HepG2 (cell line): ENCODE results near the gene MPC1. TPM values are rescaled to one million over a fixed set of nuclear protein-coding genes. Genes with fewer than 3 reads are reported as not detected.

Source experiments
- CBX2 ChIP-seq, 2 experiments: fragments of 200-600 bp in 1 of 2; sonication (generic); formaldehyde crosslinking in 1 of 2; IDR thresholded peaks; 2 replicates each; pipeline versions ENCODE4 v1.7.0 to v1.8.1; 2018 to 2022; ENCODE audit warnings: low read depth in 2 of 2, low read length in 1 of 2, mild to moderate bottlenecking in 1 of 2, missing genetic modification reagents in 1 of 2
- DNMT3B ChIP-seq: conservative IDR thresholded peaks from 2 replicates; pipeline ENCODE4 v1.6.1; 2016; ENCODE audit warnings: missing biosample characterization, control low read depth
- ETV6 ChIP-seq: sonication (generic); formaldehyde crosslinking; conservative IDR thresholded peaks from 2 replicates; pipeline ENCODE4 v1.4.0; 2020; ENCODE audit warnings: missing genetic modification reagents
- GATA4 ChIP-seq: sonication (generic); IDR thresholded peaks from 2 replicates; pipeline ENCODE4 v1.6.1; 2016; ENCODE audit warnings: antibody characterized with exemption, low read depth, borderline replicate concordance
- HNF4G ChIP-seq, 2 experiments: sonication (generic) in 1 of 2; formaldehyde crosslinking in 1 of 2; IDR thresholded peaks; 2 replicates each; pipeline versions ENCODE4 v1.4.0 to v1.6.1; 2011 to 2020; ENCODE audit warnings: borderline replicate concordance in 2 of 2, low read depth in 2 of 2, mild to moderate bottlenecking in 2 of 2, low read length in 1 of 2, missing genetic modification reagents in 1 of 2, moderate library complexity in 1 of 2
- HNRNPUL1 ChIP-seq: fragments of 200-400 bp; formaldehyde crosslinking; IDR thresholded peaks from 2 replicates; pipeline ENCODE4 v1.6.1; 2017; ENCODE audit warnings: low read depth, mild to moderate bottlenecking, low read length, moderate library complexity
- NCOA2 ChIP-seq: sonication (generic); formaldehyde crosslinking; IDR thresholded peaks from 2 replicates; pipeline ENCODE4 v1.8.0; 2022; ENCODE audit warnings: inconsistent platforms
- SCMH1 ChIP-seq: sonication (generic); formaldehyde crosslinking; IDR thresholded peaks from 2 replicates; pipeline ENCODE4 v1.9.0; 2021; ENCODE audit warnings: missing genetic modification reagents, mild to moderate bottlenecking, borderline replicate concordance
- TBX2 ChIP-seq: sonication (generic); formaldehyde crosslinking; IDR thresholded peaks from 2 replicates; pipeline ENCODE4 v1.5.0; 2020; ENCODE audit warnings: missing genetic modification reagents, mild to moderate bottlenecking, borderline replicate concordance
- TMF1 ChIP-seq: sonication (generic); formaldehyde crosslinking; IDR thresholded peaks from 2 replicates; pipeline ENCODE4 v1.8.1; 2022; ENCODE audit warnings: low read depth, missing genetic modification reagents
- ZBTB1 ChIP-seq: sonication (generic); formaldehyde crosslinking; IDR thresholded peaks from 2 replicates; pipeline ENCODE4 v1.4.0; 2020; ENCODE audit warnings: missing genetic modification reagents, borderline replicate concordance
- ZBTB38 ChIP-seq: sonication (generic); formaldehyde crosslinking; IDR thresholded peaks from 2 replicates; pipeline ENCODE4 v1.5.1; 2020; ENCODE audit warnings: mild to moderate bottlenecking, missing genetic modification reagents
- ZFP36 ChIP-seq: fragments of 150-350 bp; IDR thresholded peaks from 2 replicates; pipeline ENCODE4 v1.6.1; 2018; ENCODE audit warnings: borderline replicate concordance, low read length, low read depth; ENCODE audit not compliant: partially characterized antibody
- polyA plus RNA-seq, 8 experiments: library from polyadenylated mRNA; depleted of rRNA in 3 of 8; stranded (reverse) in 7 of 8; unstranded in 1 of 8; fragments of >200 nt; fragmentation: Illumina TruSeq in 4 of 8; extraction: Trizol in 4 of 8; gene quantifications; 2 replicates each; pipeline versions ENCODE4 v1.2.1 to v1.2.3, GENCODE V29; 2011 to 2016; ENCODE audit warnings: low read depth in 4 of 8, missing spikeins in 1 of 8, mixed read lengths in 1 of 8; ENCODE audit not compliant: insufficient read depth in 1 of 8
- total RNA-seq, 5 experiments: library from RNA; depleted of rRNA; stranded (reverse); fragments of >200 nt; fragmentation: Illumina TruSeq; extraction: Trizol; gene quantifications; 2 replicates each; pipeline ENCODE4 v1.2.3, GENCODE V29; 2016; ENCODE audit warnings: low read depth in 1 of 5
- TF ChIP-seq, protein P1 (sequence below): sonication (generic); formaldehyde crosslinking; IDR thresholded peaks from 2 replicates; pipeline ENCODE4 v1.5.0; 2020; ENCODE audit warnings: mild to moderate bottlenecking, missing genetic modification reagents, borderline replicate concordance
- TF ChIP-seq, protein P2 (sequence below): sonication (generic); formaldehyde crosslinking; IDR thresholded peaks from 2 replicates; pipeline ENCODE4 v1.4.0; 2020; ENCODE audit warnings: mild to moderate bottlenecking, missing genetic modification reagents
- TF ChIP-seq, protein P3 (sequence below): sonication (generic); formaldehyde crosslinking; IDR thresholded peaks from 2 replicates; pipeline ENCODE4 v1.9.0; 2021; ENCODE audit warnings: missing genetic modification reagents, borderline replicate concordance

MPC1 gene
- total and polyA plus RNA-seq, 2 of the 13 experiments (the other 11 are each of a cell fraction or from before 2014, with no cell fraction given), result 189 to 214 TPM

DNA sequence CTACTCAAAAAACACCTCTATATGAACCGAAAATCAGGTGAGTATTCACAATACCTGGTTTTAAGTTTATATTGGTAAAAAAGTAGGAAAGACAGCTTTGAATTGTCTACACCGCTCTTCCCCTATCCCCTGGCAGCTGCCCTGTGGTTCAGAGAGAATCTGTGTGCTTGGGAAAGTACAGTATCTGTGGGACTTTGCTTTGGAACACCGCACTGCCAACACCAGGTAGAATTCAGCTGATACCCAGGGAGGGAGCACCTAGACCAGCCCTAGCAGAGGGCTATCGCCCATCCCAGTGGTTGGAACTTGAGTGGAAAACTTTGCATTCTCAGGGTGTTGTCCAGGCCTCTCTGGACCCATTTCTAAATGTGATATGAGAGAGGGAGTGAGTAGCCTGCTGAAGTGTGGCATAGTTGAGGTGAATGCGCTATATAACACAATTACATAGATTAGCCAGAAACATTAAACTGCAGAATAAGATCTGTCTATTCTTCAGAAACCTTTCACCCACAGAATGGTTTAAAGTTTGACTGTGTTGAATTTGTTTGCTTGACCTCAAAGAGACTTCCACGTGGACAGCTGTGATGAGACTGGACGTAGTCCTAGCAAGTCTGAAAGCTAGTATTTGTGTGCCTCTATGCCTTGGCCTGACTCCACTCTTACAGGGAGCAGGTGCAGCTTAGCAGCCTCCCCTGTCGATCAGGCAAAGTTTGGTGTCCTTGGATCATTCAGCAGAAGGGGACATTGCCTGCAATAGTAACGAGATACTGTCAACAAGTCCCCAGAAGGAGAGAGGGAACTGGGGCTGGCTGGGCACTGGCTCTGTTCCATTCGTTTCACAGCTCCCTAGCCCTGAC lies 11.5 kb upstream of the MPC1 start (continued):
- no peak for TF ChIP-seq GATA4
- TF ChIP-seq NCOA2 (CRISPR knock-in tag), result peak; percentile 74
- TF ChIP-seq ZFP36, result no peak
- TF ChIP-seq, protein P1, sequence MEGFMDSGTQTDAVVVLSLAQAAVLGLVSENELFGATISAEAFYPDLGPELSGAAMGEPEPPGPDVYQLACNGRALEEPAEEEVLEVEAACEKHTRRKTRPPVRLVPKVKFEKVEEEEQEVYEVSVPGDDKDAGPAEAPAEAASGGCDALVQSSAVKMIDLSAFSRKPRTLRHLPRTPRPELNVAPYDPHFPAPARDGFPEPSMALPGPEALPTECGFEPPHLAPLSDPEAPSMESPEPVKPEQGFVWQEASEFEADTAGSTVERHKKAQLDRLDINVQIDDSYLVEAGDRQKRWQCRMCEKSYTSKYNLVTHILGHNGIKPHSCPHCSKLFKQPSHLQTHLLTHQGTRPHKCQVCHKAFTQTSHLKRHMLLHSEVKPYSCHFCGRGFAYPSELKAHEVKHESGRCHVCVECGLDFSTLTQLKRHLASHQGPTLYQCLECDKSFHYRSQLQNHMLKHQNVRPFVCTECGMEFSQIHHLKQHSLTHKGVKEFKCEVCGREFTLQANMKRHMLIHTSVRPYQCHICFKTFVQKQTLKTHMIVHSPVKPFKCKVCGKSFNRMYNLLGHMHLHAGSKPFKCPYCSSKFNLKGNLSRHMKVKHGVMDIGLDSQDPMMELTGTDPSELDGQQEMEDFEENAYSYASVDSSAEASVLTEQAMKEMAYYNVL (CRISPR knock-in tag), result peak; percentile 61; the same call in 1 of the 2 replicates
- no peak for TF ChIP-seq TMF1 (CRISPR knock-in tag)
- no peak for TF ChIP-seq ETV6 (CRISPR knock-in tag)
- TF ChIP-seq TBX2 (CRISPR knock-in tag), result peak; percentile 77; the same call in 1 of the 2 replicates
- TF ChIP-seq DNMT3B, result no peak
- TF ChIP-seq ZBTB1 (CRISPR knock-in tag), result no peak
- peak; percentile 90 for TF ChIP-seq ZBTB38
- no peak for TF ChIP-seq HNF4G (IDR thresholded peaks at IDR 0.05; ENCODE audit: borderline replicate concordance, low read depth, low read length)
- TF ChIP-seq HNF4G (CRISPR knock-in tag; IDR thresholded peaks at IDR 0.05; ENCODE audit: borderline replicate concordance, low read depth), result peak; percentile 60; the same call in 1 of the 2 replicates
- no peak for TF ChIP-seq SCMH1 (CRISPR knock-in tag)
- TF ChIP-seq, protein P2, sequence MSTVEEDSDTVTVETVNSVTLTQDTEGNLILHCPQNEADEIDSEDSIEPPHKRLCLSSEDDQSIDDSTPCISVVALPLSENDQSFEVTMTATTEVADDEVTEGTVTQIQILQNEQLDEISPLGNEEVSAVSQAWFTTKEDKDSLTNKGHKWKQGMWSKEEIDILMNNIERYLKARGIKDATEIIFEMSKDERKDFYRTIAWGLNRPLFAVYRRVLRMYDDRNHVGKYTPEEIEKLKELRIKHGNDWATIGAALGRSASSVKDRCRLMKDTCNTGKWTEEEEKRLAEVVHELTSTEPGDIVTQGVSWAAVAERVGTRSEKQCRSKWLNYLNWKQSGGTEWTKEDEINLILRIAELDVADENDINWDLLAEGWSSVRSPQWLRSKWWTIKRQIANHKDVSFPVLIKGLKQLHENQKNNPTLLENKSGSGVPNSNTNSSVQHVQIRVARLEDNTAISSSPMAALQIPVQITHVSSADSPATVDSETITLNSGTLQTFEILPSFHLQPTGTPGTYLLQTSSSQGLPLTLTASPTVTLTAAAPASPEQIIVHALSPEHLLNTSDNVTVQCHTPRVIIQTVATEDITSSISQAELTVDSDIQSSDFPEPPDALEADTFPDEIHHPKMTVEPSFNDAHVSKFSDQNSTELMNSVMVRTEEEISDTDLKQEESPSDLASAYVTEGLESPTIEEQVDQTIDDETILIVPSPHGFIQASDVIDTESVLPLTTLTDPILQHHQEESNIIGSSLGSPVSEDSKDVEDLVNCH, result 0 out of 2 replicates have a peak, but pooled peaks have one; percentile 43
- TF ChIP-seq, protein P3, sequence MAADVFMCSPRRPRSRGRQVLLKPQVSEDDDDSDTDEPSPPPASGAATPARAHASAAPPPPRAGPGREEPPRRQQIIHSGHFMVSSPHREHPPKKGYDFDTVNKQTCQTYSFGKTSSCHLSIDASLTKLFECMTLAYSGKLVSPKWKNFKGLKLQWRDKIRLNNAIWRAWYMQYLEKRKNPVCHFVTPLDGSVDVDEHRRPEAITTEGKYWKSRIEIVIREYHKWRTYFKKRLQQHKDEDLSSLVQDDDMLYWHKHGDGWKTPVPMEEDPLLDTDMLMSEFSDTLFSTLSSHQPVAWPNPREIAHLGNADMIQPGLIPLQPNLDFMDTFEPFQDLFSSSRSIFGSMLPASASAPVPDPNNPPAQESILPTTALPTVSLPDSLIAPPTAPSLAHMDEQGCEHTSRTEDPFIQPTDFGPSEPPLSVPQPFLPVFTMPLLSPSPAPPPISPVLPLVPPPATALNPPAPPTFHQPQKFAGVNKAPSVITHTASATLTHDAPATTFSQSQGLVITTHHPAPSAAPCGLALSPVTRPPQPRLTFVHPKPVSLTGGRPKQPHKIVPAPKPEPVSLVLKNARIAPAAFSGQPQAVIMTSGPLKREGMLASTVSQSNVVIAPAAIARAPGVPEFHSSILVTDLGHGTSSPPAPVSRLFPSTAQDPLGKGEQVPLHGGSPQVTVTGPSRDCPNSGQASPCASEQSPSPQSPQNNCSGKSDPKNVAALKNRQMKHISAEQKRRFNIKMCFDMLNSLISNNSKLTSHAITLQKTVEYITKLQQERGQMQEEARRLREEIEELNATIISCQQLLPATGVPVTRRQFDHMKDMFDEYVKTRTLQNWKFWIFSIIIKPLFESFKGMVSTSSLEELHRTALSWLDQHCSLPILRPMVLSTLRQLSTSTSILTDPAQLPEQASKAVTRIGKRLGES, result no peak; the same call in 1 of the 2 replicates
- no peak for TF ChIP-seq CBX2 (IDR thresholded peaks at IDR 0.05; ENCODE audit: low read depth, low read length)
- TF ChIP-seq CBX2 (CRISPR knock-in tag; IDR thresholded peaks at IDR 0.05; ENCODE audit: low read depth), result no peak
- no peak for TF ChIP-seq HNRNPUL1
